ENCODE data around the gene CPN1.

The CPN1 gene

GRCh38 chr10:99994801-99995200 lies 86.9 kb downstream of the CPN1 start:
- no peak for DNase-seq

GRCh38 chr10:99993701-99994689 lies 87.7 kb downstream of the CPN1 start:
- no peak for DNase-seq
